GM23338 (cell line): ENCODE measurements around the gene CFAP299. TPM values are rescaled to one million over a fixed set of nuclear protein-coding genes. Genes with fewer than 3 reads are reported as not detected.

Experiments used
- ATAC-seq: fragments of 200-7000 bp; cut with Tn5 transposase; 3 replicates; pipeline ENCODE4 v1.9.1; 2020
- DNase-seq: peaks from one replicate; pipeline ENCODE4 v3.0.0-alpha.2; 2015; ENCODE audit warnings: low spot score
- H2AFZ ChIP-seq: fragments of 200-600 bp; sonication (generic); 2 replicates; pipeline ENCODE4 v1.8.0; 2016; ENCODE audit warnings: antibody characterized with exemption, mild to moderate bottlenecking, moderate library complexity
- H3F3A ChIP-seq: fragments of 200-600 bp; sonication (generic); replicated peaks from 2 replicates; pipeline ENCODE4 v1.8.0; 2017; ENCODE audit warnings: antibody characterized with exemption, mixed run types, low read depth
- H3K27ac ChIP-seq: fragments of 200-600 bp; sonication (generic); 2 replicates; pipeline ENCODE4 v1.6.1; 2016; ENCODE audit warnings: low read depth
- H3K27me3 ChIP-seq: fragments of 200-600 bp; sonication (generic); 2 replicates; pipeline ENCODE4 v1.8.0; 2016; ENCODE audit warnings: mild to moderate bottlenecking, mixed run types, moderate library complexity; ENCODE audit not compliant: insufficient read depth
- H3K36me3 ChIP-seq: fragments of 200-600 bp; sonication (generic); 2 replicates; pipeline ENCODE4 v1.8.0; 2016; ENCODE audit warnings: mild to moderate bottlenecking; ENCODE audit not compliant: insufficient read depth
- H3K4me1 ChIP-seq: fragments of 200-600 bp; sonication (generic); 2 replicates; pipeline ENCODE4 v1.8.0; 2016; ENCODE audit warnings: mild to moderate bottlenecking, moderate library complexity; ENCODE audit not compliant: insufficient read depth
- H3K4me2 ChIP-seq: fragments of 200-600 bp; sonication (generic); 2 replicates; pipeline ENCODE4 v1.7.1; 2017; ENCODE audit warnings: mixed run types
- H3K4me3 ChIP-seq: fragments of 200-600 bp; sonication (generic); 2 replicates; pipeline ENCODE4 v1.6.1; 2016; ENCODE audit warnings: mixed run types
- H3K79me2 ChIP-seq: fragments of 200-600 bp; sonication (generic); replicated peaks from 2 replicates; pipeline ENCODE4 v1.8.0; 2017; ENCODE audit warnings: mild to moderate bottlenecking; ENCODE audit not compliant: insufficient read depth
- H3K9me2 ChIP-seq: fragments of 200-600 bp; sonication (generic); 2 replicates; pipeline ENCODE4 v1.8.0; 2017; ENCODE audit not compliant: insufficient read depth
- H4K20me1 ChIP-seq: fragments of 200-600 bp; sonication (generic); replicated peaks from 2 replicates; pipeline ENCODE4 v1.8.0; 2017; ENCODE audit warnings: mild to moderate bottlenecking; ENCODE audit not compliant: insufficient read depth
- H3K27ac Mint-ChIP-seq: 2 replicates; pipeline ENCODE4 v1.8.0; 2020; ENCODE audit warnings: inconsistent platforms, mild to moderate bottlenecking, moderate library complexity, mixed read lengths
- H3K27me3 Mint-ChIP-seq: 3 replicates; pipeline ENCODE4 v1.8.0; 2022; ENCODE audit warnings: low read depth, mild to moderate bottlenecking, moderate library complexity, mixed read lengths, inconsistent platforms; ENCODE audit not compliant: insufficient read depth, poor library complexity
- H3K36me3 Mint-ChIP-seq: 3 replicates; pipeline ENCODE4 v1.8.0; 2021; ENCODE audit warnings: low read depth, mild to moderate bottlenecking, inconsistent platforms, moderate library complexity, mixed read lengths
- H3K4me1 Mint-ChIP-seq: 3 replicates; pipeline ENCODE4 v1.8.0; 2020; ENCODE audit warnings: mild to moderate bottlenecking, inconsistent platforms, mixed read lengths
- H3K4me3 Mint-ChIP-seq: 3 replicates; pipeline ENCODE4 v1.8.0; 2021; ENCODE audit warnings: moderate library complexity, mild to moderate bottlenecking, inconsistent platforms, mixed read lengths
- H3K9me3 Mint-ChIP-seq: 3 replicates; pipeline ENCODE4 v1.8.0; 2020; ENCODE audit warnings: moderate library complexity, mild to moderate bottlenecking, inconsistent platforms, mixed read lengths
- CREB1 ChIP-seq: fragments of 250-450 bp; sonication (Bioruptor Pico); IDR thresholded peaks from 2 replicates; pipeline ENCODE4 v1.5.0; 2020; ENCODE audit warnings: low read depth, mild to moderate bottlenecking, moderate library complexity
- EZH2 ChIP-seq: fragments of 200-600 bp; sonication (generic); IDR thresholded peaks from one replicate; pipeline ENCODE4 v1.8.0; 2017; ENCODE audit warnings: antibody characterized with exemption, mild to moderate bottlenecking, low read depth; ENCODE audit not compliant: unreplicated experiment
- EZH2phosphoT487 ChIP-seq: fragments of 200-600 bp; sonication (generic); IDR thresholded peaks from one replicate; pipeline ENCODE4 v1.8.1; 2018; ENCODE audit warnings: antibody characterized with exemption; ENCODE audit not compliant: unreplicated experiment
- JUNB ChIP-seq: IDR thresholded peaks from one replicate; pipeline ENCODE4 v1.6.1; 2016; ENCODE audit warnings: antibody characterized with exemption; ENCODE audit not compliant: unreplicated experiment
- NANOG ChIP-seq: IDR thresholded peaks from 2 replicates; pipeline ENCODE4 v1.6.1; 2016; ENCODE audit warnings: antibody characterized with exemption, borderline replicate concordance
- POLR2AphosphoS5 ChIP-seq: IDR thresholded peaks from 2 replicates; pipeline ENCODE4 v1.6.1; 2016; ENCODE audit warnings: antibody characterized with exemption, low read depth
- STAT1 ChIP-seq: IDR thresholded peaks from one replicate; pipeline ENCODE4 v1.6.1; 2016; ENCODE audit warnings: antibody characterized with exemption; ENCODE audit not compliant: unreplicated experiment
- ZNF114 ChIP-seq: fragments of 250-450 bp; sonication (Bioruptor Pico); IDR thresholded peaks from 2 replicates; pipeline ENCODE4 v1.5.0; 2020; ENCODE audit warnings: mild to moderate bottlenecking, moderate library complexity
- polyA plus RNA-seq: library from polyadenylated mRNA; unstranded; fragments of >200 nt; fragmentation: Nextera tagmentation; extraction: Ambion mirVana; gene quantifications from 2 replicates; pipeline ENCODE4 v1.2.1, GENCODE V29; 2016
- total RNA-seq: library from RNA; depleted of rRNA; stranded (reverse); fragments of >200 nt; shearing (Covaris generic); gene quantifications from 2 replicates; pipeline ENCODE4 v1.2.3, GENCODE V29; 2014
- TF ChIP-seq, protein P1 (sequence below): fragments of 250-450 bp; sonication (Bioruptor Pico); IDR thresholded peaks from 2 replicates; pipeline ENCODE4 v1.5.0; 2020; ENCODE audit warnings: mild to moderate bottlenecking, moderate library complexity
- TF ChIP-seq, protein P2 (sequence below), 2 experiments: fragments of 200-600 bp in 1 of 2; sonication (generic) in 1 of 2; conservative IDR thresholded peaks; 2 replicates each; pipeline versions ENCODE4 v1.5.1 to v1.6.1; 2016 to 2017; ENCODE audit warnings: antibody characterized with exemption in 2 of 2, low read depth in 2 of 2, mild to moderate bottlenecking in 2 of 2, moderate library complexity in 1 of 2
- TF ChIP-seq, protein P3 (sequence below): IDR thresholded peaks from one replicate; pipeline ENCODE4 v1.6.1; 2018; ENCODE audit warnings: antibody characterized with exemption; ENCODE audit not compliant: unreplicated experiment
- TF ChIP-seq, protein P4 (sequence below): IDR thresholded peaks from 2 replicates; pipeline ENCODE4 v1.6.1; 2016; ENCODE audit warnings: antibody characterized with exemption

The CFAP299 gene
- total and polyA plus RNA-seq, 2 experiments from 2014 or later: not detected

DNA sequence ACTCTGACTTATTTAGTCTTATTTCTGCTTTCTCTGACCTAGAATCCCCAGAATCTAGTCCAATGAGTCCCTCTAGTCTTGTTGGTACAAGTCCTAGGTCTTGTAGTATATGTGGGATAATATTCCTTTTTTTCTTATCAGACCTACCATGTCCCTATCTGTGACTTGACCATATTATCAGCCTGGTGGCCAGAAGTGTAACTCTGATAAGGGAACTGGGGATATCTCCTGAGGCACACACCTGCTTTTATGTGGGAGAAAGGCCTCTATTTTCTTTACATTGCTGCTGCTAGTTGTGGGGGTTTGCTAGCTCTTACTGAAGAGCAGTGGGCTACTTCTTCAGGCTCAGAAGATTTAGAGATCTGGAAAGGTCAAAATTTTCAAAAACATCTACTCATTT lies 38.6 kb downstream of the CFAP299 start:
- DNase-seq (no peak), ATAC-seq (no peak)
- H4K20me1 ChIP-seq: no peaks in the 10 kb centered on the region
- no peak overlapping the region for H3K27ac ChIP-seq
- TF ChIP-seq POLR2AphosphoS5: no peak
- TF ChIP-seq, protein P1, sequence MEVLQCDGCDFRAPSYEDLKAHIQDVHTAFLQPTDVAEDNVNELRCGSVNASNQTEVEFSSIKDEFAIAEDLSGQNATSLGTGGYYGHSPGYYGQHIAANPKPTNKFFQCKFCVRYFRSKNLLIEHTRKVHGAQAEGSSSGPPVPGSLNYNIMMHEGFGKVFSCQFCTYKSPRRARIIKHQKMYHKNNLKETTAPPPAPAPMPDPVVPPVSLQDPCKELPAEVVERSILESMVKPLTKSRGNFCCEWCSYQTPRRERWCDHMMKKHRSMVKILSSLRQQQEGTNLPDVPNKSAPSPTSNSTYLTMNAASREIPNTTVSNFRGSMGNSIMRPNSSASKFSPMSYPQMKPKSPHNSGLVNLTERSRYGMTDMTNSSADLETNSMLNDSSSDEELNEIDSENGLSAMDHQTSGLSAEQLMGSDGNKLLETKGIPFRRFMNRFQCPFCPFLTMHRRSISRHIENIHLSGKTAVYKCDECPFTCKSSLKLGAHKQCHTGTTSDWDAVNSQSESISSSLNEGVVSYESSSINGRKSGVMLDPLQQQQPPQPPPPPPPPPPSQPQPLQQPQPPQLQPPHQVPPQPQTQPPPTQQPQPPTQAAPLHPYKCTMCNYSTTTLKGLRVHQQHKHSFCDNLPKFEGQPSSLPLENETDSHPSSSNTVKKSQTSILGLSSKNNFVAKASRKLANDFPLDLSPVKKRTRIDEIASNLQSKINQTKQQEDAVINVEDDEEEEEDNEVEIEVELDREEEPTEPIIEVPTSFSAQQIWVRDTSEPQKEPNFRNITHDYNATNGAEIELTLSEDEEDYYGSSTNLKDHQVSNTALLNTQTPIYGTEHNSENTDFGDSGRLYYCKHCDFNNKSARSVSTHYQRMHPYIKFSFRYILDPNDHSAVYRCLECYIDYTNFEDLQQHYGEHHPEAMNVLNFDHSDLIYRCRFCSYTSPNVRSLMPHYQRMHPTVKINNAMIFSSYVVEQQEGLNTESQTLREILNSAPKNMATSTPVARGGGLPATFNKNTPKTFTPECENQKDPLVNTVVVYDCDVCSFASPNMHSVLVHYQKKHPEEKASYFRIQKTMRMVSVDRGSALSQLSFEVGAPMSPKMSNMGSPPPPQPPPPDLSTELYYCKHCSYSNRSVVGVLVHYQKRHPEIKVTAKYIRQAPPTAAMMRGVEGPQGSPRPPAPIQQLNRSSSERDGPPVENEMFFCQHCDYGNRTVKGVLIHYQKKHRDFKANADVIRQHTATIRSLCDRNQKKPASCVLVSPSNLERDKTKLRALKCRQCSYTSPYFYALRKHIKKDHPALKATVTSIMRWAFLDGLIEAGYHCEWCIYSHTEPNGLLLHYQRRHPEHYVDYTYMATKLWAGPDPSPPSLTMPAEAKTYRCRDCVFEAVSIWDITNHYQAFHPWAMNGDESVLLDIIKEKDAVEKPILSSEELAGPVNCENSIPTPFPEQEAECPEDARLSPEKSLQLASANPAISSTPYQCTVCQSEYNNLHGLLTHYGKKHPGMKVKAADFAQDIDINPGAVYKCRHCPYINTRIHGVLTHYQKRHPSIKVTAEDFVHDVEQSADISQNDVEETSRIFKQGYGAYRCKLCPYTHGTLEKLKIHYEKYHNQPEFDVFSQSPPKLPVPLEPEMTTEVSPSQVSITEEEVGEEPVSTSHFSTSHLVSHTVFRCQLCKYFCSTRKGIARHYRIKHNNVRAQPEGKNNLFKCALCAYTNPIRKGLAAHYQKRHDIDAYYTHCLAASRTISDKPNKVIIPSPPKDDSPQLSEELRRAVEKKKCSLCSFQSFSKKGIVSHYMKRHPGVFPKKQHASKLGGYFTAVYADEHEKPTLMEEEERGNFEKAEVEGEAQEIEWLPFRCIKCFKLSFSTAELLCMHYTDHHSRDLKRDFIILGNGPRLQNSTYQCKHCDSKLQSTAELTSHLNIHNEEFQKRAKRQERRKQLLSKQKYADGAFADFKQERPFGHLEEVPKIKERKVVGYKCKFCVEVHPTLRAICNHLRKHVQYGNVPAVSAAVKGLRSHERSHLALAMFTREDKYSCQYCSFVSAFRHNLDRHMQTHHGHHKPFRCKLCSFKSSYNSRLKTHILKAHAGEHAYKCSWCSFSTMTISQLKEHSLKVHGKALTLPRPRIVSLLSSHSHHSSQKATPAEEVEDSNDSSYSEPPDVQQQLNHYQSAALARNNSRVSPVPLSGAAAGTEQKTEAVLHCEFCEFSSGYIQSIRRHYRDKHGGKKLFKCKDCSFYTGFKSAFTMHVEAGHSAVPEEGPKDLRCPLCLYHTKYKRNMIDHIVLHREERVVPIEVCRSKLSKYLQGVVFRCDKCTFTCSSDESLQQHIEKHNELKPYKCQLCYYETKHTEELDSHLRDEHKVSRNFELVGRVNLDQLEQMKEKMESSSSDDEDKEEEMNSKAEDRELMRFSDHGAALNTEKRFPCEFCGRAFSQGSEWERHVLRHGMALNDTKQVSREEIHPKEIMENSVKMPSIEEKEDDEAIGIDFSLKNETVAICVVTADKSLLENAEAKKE (CRISPR knock-in tag): no peak
- no peak for TF ChIP-seq NANOG
- TF ChIP-seq, protein P2, sequence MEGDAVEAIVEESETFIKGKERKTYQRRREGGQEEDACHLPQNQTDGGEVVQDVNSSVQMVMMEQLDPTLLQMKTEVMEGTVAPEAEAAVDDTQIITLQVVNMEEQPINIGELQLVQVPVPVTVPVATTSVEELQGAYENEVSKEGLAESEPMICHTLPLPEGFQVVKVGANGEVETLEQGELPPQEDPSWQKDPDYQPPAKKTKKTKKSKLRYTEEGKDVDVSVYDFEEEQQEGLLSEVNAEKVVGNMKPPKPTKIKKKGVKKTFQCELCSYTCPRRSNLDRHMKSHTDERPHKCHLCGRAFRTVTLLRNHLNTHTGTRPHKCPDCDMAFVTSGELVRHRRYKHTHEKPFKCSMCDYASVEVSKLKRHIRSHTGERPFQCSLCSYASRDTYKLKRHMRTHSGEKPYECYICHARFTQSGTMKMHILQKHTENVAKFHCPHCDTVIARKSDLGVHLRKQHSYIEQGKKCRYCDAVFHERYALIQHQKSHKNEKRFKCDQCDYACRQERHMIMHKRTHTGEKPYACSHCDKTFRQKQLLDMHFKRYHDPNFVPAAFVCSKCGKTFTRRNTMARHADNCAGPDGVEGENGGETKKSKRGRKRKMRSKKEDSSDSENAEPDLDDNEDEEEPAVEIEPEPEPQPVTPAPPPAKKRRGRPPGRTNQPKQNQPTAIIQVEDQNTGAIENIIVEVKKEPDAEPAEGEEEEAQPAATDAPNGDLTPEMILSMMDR (conservative IDR thresholded peaks at IDR 0.05; ENCODE audit: low read depth in 2 of 2): no peak
- TF ChIP-seq, protein P3, sequence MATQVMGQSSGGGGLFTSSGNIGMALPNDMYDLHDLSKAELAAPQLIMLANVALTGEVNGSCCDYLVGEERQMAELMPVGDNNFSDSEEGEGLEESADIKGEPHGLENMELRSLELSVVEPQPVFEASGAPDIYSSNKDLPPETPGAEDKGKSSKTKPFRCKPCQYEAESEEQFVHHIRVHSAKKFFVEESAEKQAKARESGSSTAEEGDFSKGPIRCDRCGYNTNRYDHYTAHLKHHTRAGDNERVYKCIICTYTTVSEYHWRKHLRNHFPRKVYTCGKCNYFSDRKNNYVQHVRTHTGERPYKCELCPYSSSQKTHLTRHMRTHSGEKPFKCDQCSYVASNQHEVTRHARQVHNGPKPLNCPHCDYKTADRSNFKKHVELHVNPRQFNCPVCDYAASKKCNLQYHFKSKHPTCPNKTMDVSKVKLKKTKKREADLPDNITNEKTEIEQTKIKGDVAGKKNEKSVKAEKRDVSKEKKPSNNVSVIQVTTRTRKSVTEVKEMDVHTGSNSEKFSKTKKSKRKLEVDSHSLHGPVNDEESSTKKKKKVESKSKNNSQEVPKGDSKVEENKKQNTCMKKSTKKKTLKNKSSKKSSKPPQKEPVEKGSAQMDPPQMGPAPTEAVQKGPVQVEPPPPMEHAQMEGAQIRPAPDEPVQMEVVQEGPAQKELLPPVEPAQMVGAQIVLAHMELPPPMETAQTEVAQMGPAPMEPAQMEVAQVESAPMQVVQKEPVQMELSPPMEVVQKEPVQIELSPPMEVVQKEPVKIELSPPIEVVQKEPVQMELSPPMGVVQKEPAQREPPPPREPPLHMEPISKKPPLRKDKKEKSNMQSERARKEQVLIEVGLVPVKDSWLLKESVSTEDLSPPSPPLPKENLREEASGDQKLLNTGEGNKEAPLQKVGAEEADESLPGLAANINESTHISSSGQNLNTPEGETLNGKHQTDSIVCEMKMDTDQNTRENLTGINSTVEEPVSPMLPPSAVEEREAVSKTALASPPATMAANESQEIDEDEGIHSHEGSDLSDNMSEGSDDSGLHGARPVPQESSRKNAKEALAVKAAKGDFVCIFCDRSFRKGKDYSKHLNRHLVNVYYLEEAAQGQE: no peak
- no peak for TF ChIP-seq CREB1 (CRISPR knock-in tag)
- no peak for TF ChIP-seq EZH2phosphoT487
- TF ChIP-seq, protein P4, sequence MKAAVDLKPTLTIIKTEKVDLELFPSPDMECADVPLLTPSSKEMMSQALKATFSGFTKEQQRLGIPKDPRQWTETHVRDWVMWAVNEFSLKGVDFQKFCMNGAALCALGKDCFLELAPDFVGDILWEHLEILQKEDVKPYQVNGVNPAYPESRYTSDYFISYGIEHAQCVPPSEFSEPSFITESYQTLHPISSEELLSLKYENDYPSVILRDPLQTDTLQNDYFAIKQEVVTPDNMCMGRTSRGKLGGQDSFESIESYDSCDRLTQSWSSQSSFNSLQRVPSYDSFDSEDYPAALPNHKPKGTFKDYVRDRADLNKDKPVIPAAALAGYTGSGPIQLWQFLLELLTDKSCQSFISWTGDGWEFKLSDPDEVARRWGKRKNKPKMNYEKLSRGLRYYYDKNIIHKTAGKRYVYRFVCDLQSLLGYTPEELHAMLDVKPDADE: no peak
- TF ChIP-seq EZH2: no peak
- no peak for TF ChIP-seq ZNF114 (CRISPR knock-in tag)
- no peak for TF ChIP-seq STAT1
- no peak for TF ChIP-seq JUNB
- no peaks in the 10 kb centered on the region for H3K4me1 ChIP-seq
- H3K9me2 ChIP-seq: peaks cover 9% of the 10 kb centered on the region
- no peak overlapping the region for H2AFZ ChIP-seq
- Mint-ChIP-seq H3K4me3 (no peak overlapping the region), H3K9me3 (peaks cover 34% of the 10 kb centered on the region), H3K4me1 (no peaks in the 10 kb centered on the region), H3K36me3 (peaks cover 27% of the 10 kb centered on the region), H3K27me3 (no peaks in the 10 kb centered on the region), H3K27ac (no peak overlapping the region)
- H3K79me2 ChIP-seq: no peaks in the 10 kb centered on the region
- no peak overlapping the region for H3K4me2 ChIP-seq
- H3K4me3 ChIP-seq: no peak overlapping the region
- peaks cover 8% of the 10 kb centered on the region; the same call in 1 of the 2 replicates for H3K36me3 ChIP-seq
- no peaks in the 10 kb centered on the region for H3F3A ChIP-seq
- H3K27me3 ChIP-seq: no peaks in the 10 kb centered on the region
